Right atrium auricular region (tissue), 2 donors: ENCODE results near the gene AKT1S1. TPM values are rescaled to one million over a fixed set of nuclear protein-coding genes. Genes with fewer than 3 reads are reported as not detected.

Source experiments
- DNase-seq: peaks from one replicate; pipeline ENCODE4 v3.0.0-alpha.2; 2019; ENCODE audit warnings: low spot score
- H3K27ac ChIP-seq, 2 donors: fragments of 200-600 bp; sonication (generic); 1 replicate in 1 of 2; 2 replicates in 1 of 2; pipeline ENCODE4 v1.5.1; 2016 to 2019
- H3K27me3 ChIP-seq, 2 donors: fragments of 200-600 bp; sonication (generic); one replicate each; pipeline versions ENCODE4 v1.5.1 to v1.6.0; 2017 to 2019
- H3K36me3 ChIP-seq: fragments of 200-600 bp; sonication (generic); one replicate; pipeline ENCODE4 v1.5.1; 2016
- H3K4me1 ChIP-seq, 2 donors: fragments of 200-600 bp; sonication (generic); one replicate each; pipeline versions ENCODE4 v1.5.1 to v1.6.0; 2017 to 2019
- H3K4me3 ChIP-seq, 2 donors: fragments of 200-600 bp; sonication (generic); 1 replicate in 1 of 2; 2 replicates in 1 of 2; pipeline ENCODE4 v1.5.1; 2017 to 2019; ENCODE audit warnings: mild to moderate bottlenecking in 1 of 2, moderate library complexity in 1 of 2
- H3K9me3 ChIP-seq, 2 donors: fragments of 200-600 bp; sonication (generic); one replicate each; pipeline ENCODE4 v1.5.1; 2019
- CTCF ChIP-seq, 2 donors: fragments of 200-600 bp; sonication (generic); IDR thresholded peaks; one replicate each; pipeline ENCODE4 v1.5.1; 2019; ENCODE audit warnings: antibody characterized with exemption in 2 of 2
- total RNA-seq, 2 donors: library from RNA; depleted of rRNA; stranded (reverse); fragments of >200 nt; gene quantifications; one replicate each; pipeline ENCODE4 v1.1.0, GENCODE V29; 2016

The AKT1S1 gene
- total RNA-seq, 2 donors from 2014 or later = 20.6 to 25.8 TPM

- Histone ChIP-seq H3K27me3 (no peaks in the 10 kb centered on the region), H3K9me3 (no peaks in the 10 kb centered on the region), H3K4me3 (no peak overlapping the region), H3K36me3 (peaks cover 51% of the 10 kb centered on the region), H3K27ac (no peak overlapping the region), H3K4me1 (peaks cover 0 to 49% of the 10 kb centered on the region in 2 donors)
- no peak for TF ChIP-seq CTCF (IDR thresholded peaks at IDR 0.05)
- DNase-seq = no peak
Measured at GRCh38 chr19:49863935-49864320, 13.2 kb downstream of the AKT1S1 start.

GRCh38 chr19:49863254-49863934 lies 13.8 kb downstream of the AKT1S1 start:
- no peak for DNase-seq
- TF ChIP-seq CTCF (IDR thresholded peaks at IDR 0.05) = no peak
- Histone ChIP-seq H3K27ac (no peak overlapping the region), H3K4me3 (no peak overlapping the region), H3K9me3 (no peaks in the 10 kb centered on the region), H3K4me1 (peaks cover 0 to 43% of the 10 kb centered on the region in 2 donors), H3K27me3 (no peaks in the 10 kb centered on the region), H3K36me3 (peaks cover 56% of the 10 kb centered on the region)

- no peak for DNase-seq
- Histone ChIP-seq H3K4me3 (no peak overlapping the region), H3K9me3 (no peaks in the 10 kb centered on the region), H3K27me3 (no peaks in the 10 kb centered on the region), H3K36me3 (peaks cover 64% of the 10 kb centered on the region), H3K27ac (no peak overlapping the region), H3K4me1 (peaks cover 0 to 36% of the 10 kb centered on the region in 2 donors)
- no peak for TF ChIP-seq CTCF (IDR thresholded peaks at IDR 0.05)
Measured at GRCh38 chr19:49862391-49863253, 14.5 kb downstream of the AKT1S1 start.

- H3K9me3 ChIP-seq = no peaks in the 10 kb centered on the region
- H3K36me3 ChIP-seq = peaks cover 72% of the 10 kb centered on the region
- peaks cover 0 to 32% of the 10 kb centered on the region in 2 donors for H3K4me1 ChIP-seq
- no peak for TF ChIP-seq CTCF (IDR thresholded peaks at IDR 0.05)
- H3K4me3 ChIP-seq = no peak overlapping the region
- no peak for DNase-seq
- no peaks in the 10 kb centered on the region for H3K27me3 ChIP-seq
- H3K27ac ChIP-seq = peak overlapping the region in 1 of 2 donors; percentile 48
Measured at GRCh38 chr19:49861541-49862378, 15.4 kb downstream of the AKT1S1 start.

GRCh38 chr19:49861107-49861506 lies 16.0 kb downstream of the AKT1S1 start:
- H3K4me1 ChIP-seq = peaks cover 0 to 26% of the 10 kb centered on the region in 2 donors
- TF ChIP-seq CTCF (IDR thresholded peaks at IDR 0.05) = no peak
- H3K36me3 ChIP-seq = peaks cover 79% of the 10 kb centered on the region
- H3K27me3 ChIP-seq = no peaks in the 10 kb centered on the region
- H3K4me3 ChIP-seq = no peak overlapping the region
- DNase-seq = no peak
- H3K9me3 ChIP-seq = no peaks in the 10 kb centered on the region
- peak overlapping the region in 1 of 2 donors; percentile 48 for H3K27ac ChIP-seq
